ENCODE measurements around the gene DNAAF5.

The DNAAF5 gene

GRCh38 chr7:727104-727805, 756 bp downstream of the DNAAF5 start, which contains the start of gene PRKAR1B:
Gene PRKAR1B, minus strand, starts transcription at chr7:727281. Its CDS starts 15,776 bp downstream, at chr7:711505.
- in situ Hi-C loops (cut with HindIII; ENCODE audit: low pct_ligation_motif_present, low pct_unique_long_range_greater_than_20kb, low sequenced_read_pairs): no loop called here
- DNase-seq: peak; percentile 43

- in situ Hi-C loops (cut with HindIII; ENCODE audit: low pct_ligation_motif_present, low pct_unique_long_range_greater_than_20kb, low sequenced_read_pairs): no loop called here
- no peak for DNase-seq
Measured at GRCh38 chr7:727806-728460, 1.4 kb downstream of the DNAAF5 start.

GRCh38 chr7:728602-729001, 2.1 kb downstream of the DNAAF5 start:
- in situ Hi-C loops (cut with HindIII; ENCODE audit: low pct_ligation_motif_present, low pct_unique_long_range_greater_than_20kb, low sequenced_read_pairs): no loop called here
- DNase-seq: no peak

GRCh38 chr7:729140-730000, 2.9 kb downstream of the DNAAF5 start:
- no peak for DNase-seq
- in situ Hi-C loops (cut with HindIII; ENCODE audit: low pct_ligation_motif_present, low pct_unique_long_range_greater_than_20kb, low sequenced_read_pairs): no loop called here

GRCh38 chr7:730501-731439, 4.3 kb downstream of the DNAAF5 start:
- no peak for DNase-seq
- in situ Hi-C loops (cut with HindIII; ENCODE audit: low pct_ligation_motif_present, low pct_unique_long_range_greater_than_20kb, low sequenced_read_pairs): no loop called here

GRCh38 chr7:731440-732085, 5.1 kb downstream of the DNAAF5 start:
- in situ Hi-C loops (cut with HindIII; ENCODE audit: low pct_ligation_motif_present, low pct_unique_long_range_greater_than_20kb, low sequenced_read_pairs): no loop called here
- DNase-seq: no peak

- in situ Hi-C loops (cut with HindIII; ENCODE audit: low pct_ligation_motif_present, low pct_unique_long_range_greater_than_20kb, low sequenced_read_pairs): no loop called here
Measured at GRCh38 chr7:732094-732541, 5.6 kb downstream of the DNAAF5 start.

GRCh38 chr7:732556-732955, 6.1 kb downstream of the DNAAF5 start:
- DNase-seq: no peak
- in situ Hi-C loops (cut with HindIII; ENCODE audit: low pct_ligation_motif_present, low pct_unique_long_range_greater_than_20kb, low sequenced_read_pairs): no loop called here

More at GRCh38 chr7:732094-732541, 5.6 kb downstream of the DNAAF5 start:
- peak; percentile 32 for DNase-seq

- DNase-seq: no peak
- in situ Hi-C loops (cut with HindIII; ENCODE audit: low pct_ligation_motif_present, low pct_unique_long_range_greater_than_20kb, low sequenced_read_pairs): no loop called here
Measured at GRCh38 chr7:734214-734613, 7.7 kb downstream of the DNAAF5 start.

GRCh38 chr7:734808-735207, 8.3 kb downstream of the DNAAF5 start:
- DNase-seq: no peak
- in situ Hi-C loops (cut with HindIII; ENCODE audit: low pct_ligation_motif_present, low pct_unique_long_range_greater_than_20kb, low sequenced_read_pairs): no loop called here

- no peak for DNase-seq
- in situ Hi-C loops (cut with HindIII; ENCODE audit: low pct_ligation_motif_present, low pct_unique_long_range_greater_than_20kb, low sequenced_read_pairs): no loop called here
Measured at GRCh38 chr7:738241-738640, 11.7 kb downstream of the DNAAF5 start.

- DNase-seq: no peak
- in situ Hi-C loops (cut with HindIII; ENCODE audit: low pct_ligation_motif_present, low pct_unique_long_range_greater_than_20kb, low sequenced_read_pairs): no loop called here
Measured at GRCh38 chr7:738723-739454, 12.4 kb downstream of the DNAAF5 start.

GRCh38 chr7:739455-739982, 13.0 kb downstream of the DNAAF5 start:
- in situ Hi-C loops (cut with HindIII; ENCODE audit: low pct_ligation_motif_present, low pct_unique_long_range_greater_than_20kb, low sequenced_read_pairs): no loop called here
- DNase-seq: no peak

GRCh38 chr7:739983-740942, 13.8 kb downstream of the DNAAF5 start:
- DNase-seq: no peak
- in situ Hi-C loops (cut with HindIII; ENCODE audit: low pct_ligation_motif_present, low pct_unique_long_range_greater_than_20kb, low sequenced_read_pairs): no loop called here

GRCh38 chr7:741191-741671, 14.7 kb downstream of the DNAAF5 start:
- in situ Hi-C loops (cut with HindIII; ENCODE audit: low pct_ligation_motif_present, low pct_unique_long_range_greater_than_20kb, low sequenced_read_pairs): no loop called here
- no peak for DNase-seq

GRCh38 chr7:741850-742249, 15.4 kb downstream of the DNAAF5 start:
- in situ Hi-C loops (cut with HindIII; ENCODE audit: low pct_ligation_motif_present, low pct_unique_long_range_greater_than_20kb, low sequenced_read_pairs): no loop called here

More at GRCh38 chr7:741850-742249, 15.4 kb downstream of the DNAAF5 start:
- DNase-seq: no peak
